PC-3 (cell line): ENCODE results near the gene EP400. TPM values are rescaled to one million over a fixed set of nuclear protein-coding genes. Genes with fewer than 3 reads are reported as not detected.

Source experiments
- ATAC-seq: fragments of 200-7000 bp; cut with Tn5 transposase; 2 replicates; pipeline ENCODE4 v1.9.1; 2020; ENCODE audit warnings: mild to moderate bottlenecking, moderate library complexity
- BruUV-seq: library from RNA; stranded (reverse); fragments of 400-500 nt; replicated peaks from 2 replicates; lab custom pipeline; 2021; lab: Mats Ljungman, UMichigan
- CTCF ChIA-PET: fragments of 300-600 bp; sonication (Branson Sonifier 250); formaldehyde crosslinking; loops from one replicate; lab custom pipeline; 2022; ENCODE audit warnings: antibody characterized with exemption; lab: Charles Lee
- POLR2A ChIA-PET: fragments of 300-600 bp; sonication (Branson Sonifier 250); formaldehyde crosslinking; loops from one replicate; lab custom pipeline; 2022; ENCODE audit warnings: antibody characterized with exemption; ENCODE audit not compliant: unreplicated experiment; lab: Charles Lee
- DNase-seq: peaks from one replicate; pipeline ENCODE4 v3.0.0-alpha.2; 2015
- H2AFZ ChIP-seq: fragments of 300-600 bp; sonication (generic); 2 replicates; pipeline ENCODE4 v1.6.0; 2016; ENCODE audit warnings: antibody characterized with exemption, low read length
- H3F3A ChIP-seq: fragments of 300-600 bp; sonication (generic); one replicate; pipeline ENCODE4 v1.6.0; 2017; ENCODE audit warnings: antibody characterized with exemption, low read length, control low read depth, mild to moderate bottlenecking; ENCODE audit not compliant: unreplicated experiment
- H3K27ac ChIP-seq: fragments of 300-600 bp; sonication (generic); 2 replicates; pipeline ENCODE4 v1.5.1; 2016; ENCODE audit warnings: mild to moderate bottlenecking, low read length
- H3K27me3 ChIP-seq: fragments of 300-600 bp; sonication (generic); 2 replicates; pipeline ENCODE4 v1.6.1; 2016; ENCODE audit warnings: low read length, mixed read lengths
- H3K36me3 ChIP-seq: fragments of 300-600 bp; sonication (generic); 2 replicates; pipeline ENCODE4 v1.6.1; 2016; ENCODE audit warnings: low read depth, mixed run types, low read length, mixed read lengths
- H3K4me1 ChIP-seq: fragments of 300-600 bp; sonication (generic); 2 replicates; pipeline ENCODE4 v1.5.1; 2016; ENCODE audit warnings: low read length; ENCODE audit not compliant: insufficient read depth
- H3K4me2 ChIP-seq: fragments of 300-600 bp; sonication (generic); 2 replicates; pipeline ENCODE4 v1.6.0; 2016; ENCODE audit warnings: low read length
- H3K4me3 ChIP-seq: fragments of 300-600 bp; sonication (generic); 2 replicates; pipeline ENCODE4 v1.5.1; 2016; ENCODE audit warnings: mild to moderate bottlenecking, low read length, mixed read lengths
- H3K79me2 ChIP-seq: fragments of 300-600 bp; sonication (generic); 2 replicates; pipeline ENCODE4 v1.6.1; 2017; ENCODE audit warnings: low read length, mixed read lengths
- H3K9ac ChIP-seq: fragments of 300-600 bp; sonication (generic); 2 replicates; pipeline ENCODE4 v1.6.0; 2016; ENCODE audit warnings: mild to moderate bottlenecking, low read length
- H3K9me2 ChIP-seq: fragments of 300-600 bp; sonication (generic); replicated peaks from 2 replicates; pipeline ENCODE4 v1.6.1; 2016; ENCODE audit warnings: mixed run types, low read length, mixed read lengths
- H3K9me3 ChIP-seq: fragments of 300-600 bp; sonication (generic); 2 replicates; pipeline ENCODE4 v1.6.1; 2016; ENCODE audit warnings: low read length, mixed read lengths
- H4K20me1 ChIP-seq: fragments of 300-600 bp; sonication (generic); 2 replicates; pipeline ENCODE4 v1.6.1; 2016; ENCODE audit warnings: low read length, mixed read lengths
- EZH2 ChIP-seq: fragments of 300-600 bp; sonication (generic); IDR thresholded peaks from one replicate; pipeline ENCODE4 v1.6.1; 2017; ENCODE audit warnings: antibody characterized with exemption, mild to moderate bottlenecking, low read length; ENCODE audit not compliant: unreplicated experiment
- EZH2phosphoT487 ChIP-seq: fragments of 300-600 bp; sonication (generic); IDR thresholded peaks from 2 replicates; pipeline ENCODE4 v1.6.1; 2018; ENCODE audit warnings: mild to moderate bottlenecking, antibody characterized with exemption, low read length, borderline replicate concordance
- intact Hi-C: fragments of 100-400 bp; cut with micrococcal nuclease; formaldehyde crosslinking; loops from 2 replicates; pipeline ENCODE4 v1.9.0; 2023
- total RNA-seq: library from RNA; depleted of rRNA; stranded (reverse); fragments of >200 nt; gene quantifications from 2 replicates; pipeline ENCODE4 v1.2.3, GENCODE V29; 2014
- TF ChIP-seq, protein P1 (sequence below): fragments of 300-600 bp; sonication (generic); conservative IDR thresholded peaks from 2 replicates; pipeline ENCODE4 v1.5.1; 2017; ENCODE audit warnings: antibody characterized with exemption, low read depth, mild to moderate bottlenecking, low read length

Gene EP400
- total RNA-seq, 1 experiment from 2014 or later, result 20.2 TPM

DNA sequence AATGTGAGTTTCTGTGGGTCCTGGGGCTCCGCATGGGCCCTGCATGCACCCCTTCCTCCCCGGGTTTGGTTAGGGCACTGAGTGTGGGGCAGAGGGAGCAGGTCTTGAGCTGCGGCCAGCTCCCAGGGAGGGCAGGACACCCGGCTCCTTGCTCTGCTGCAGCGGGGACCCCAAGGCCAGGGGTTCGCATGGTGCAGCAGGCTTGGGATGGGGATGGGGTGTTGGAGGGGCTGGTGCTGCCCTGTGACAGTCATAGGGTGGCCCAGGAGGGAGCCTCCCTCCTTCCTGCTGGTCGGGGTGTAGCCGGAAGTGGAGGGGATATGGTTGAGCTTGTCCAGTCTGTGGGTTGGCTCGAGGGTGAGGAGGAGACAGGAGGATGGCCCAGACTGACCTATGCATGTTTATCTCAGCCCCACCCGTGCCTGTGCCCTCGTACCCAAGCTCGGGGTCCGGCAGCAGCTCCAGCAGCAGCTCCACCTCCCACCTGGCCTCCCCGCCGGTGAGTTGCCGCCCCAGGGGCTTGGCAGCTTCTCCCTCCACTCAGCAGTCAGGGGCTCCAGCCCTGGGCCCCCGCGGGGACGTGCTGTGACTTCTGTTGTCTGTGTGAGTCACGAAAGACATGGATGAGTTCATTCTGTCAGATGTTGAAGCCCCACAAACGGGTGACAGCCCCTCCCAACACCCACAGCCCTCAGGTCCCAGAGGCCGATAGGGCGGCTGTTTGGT lies 39.3 kb upstream of the EP400 start:
- TF ChIP-seq, protein P1, sequence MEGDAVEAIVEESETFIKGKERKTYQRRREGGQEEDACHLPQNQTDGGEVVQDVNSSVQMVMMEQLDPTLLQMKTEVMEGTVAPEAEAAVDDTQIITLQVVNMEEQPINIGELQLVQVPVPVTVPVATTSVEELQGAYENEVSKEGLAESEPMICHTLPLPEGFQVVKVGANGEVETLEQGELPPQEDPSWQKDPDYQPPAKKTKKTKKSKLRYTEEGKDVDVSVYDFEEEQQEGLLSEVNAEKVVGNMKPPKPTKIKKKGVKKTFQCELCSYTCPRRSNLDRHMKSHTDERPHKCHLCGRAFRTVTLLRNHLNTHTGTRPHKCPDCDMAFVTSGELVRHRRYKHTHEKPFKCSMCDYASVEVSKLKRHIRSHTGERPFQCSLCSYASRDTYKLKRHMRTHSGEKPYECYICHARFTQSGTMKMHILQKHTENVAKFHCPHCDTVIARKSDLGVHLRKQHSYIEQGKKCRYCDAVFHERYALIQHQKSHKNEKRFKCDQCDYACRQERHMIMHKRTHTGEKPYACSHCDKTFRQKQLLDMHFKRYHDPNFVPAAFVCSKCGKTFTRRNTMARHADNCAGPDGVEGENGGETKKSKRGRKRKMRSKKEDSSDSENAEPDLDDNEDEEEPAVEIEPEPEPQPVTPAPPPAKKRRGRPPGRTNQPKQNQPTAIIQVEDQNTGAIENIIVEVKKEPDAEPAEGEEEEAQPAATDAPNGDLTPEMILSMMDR, result no peak
- TF ChIP-seq EZH2phosphoT487 (no peak), EZH2 (no peak)
- Histone ChIP-seq H2AFZ (no peak overlapping the region), H3K9ac (no peak overlapping the region), H3F3A (no peaks in the 10 kb centered on the region), H3K36me3 (peaks cover 33% of the 10 kb centered on the region), H3K9me2 (no peaks in the 10 kb centered on the region), H3K27ac (no peak overlapping the region), H3K27me3 (no peaks in the 10 kb centered on the region), H3K4me2 (no peak overlapping the region), H3K4me3 (no peak overlapping the region), H3K79me2 (peaks cover 2% of the 10 kb centered on the region; the same call in 1 of the 2 replicates), H4K20me1 (no peaks in the 10 kb centered on the region), H3K9me3 (no peaks in the 10 kb centered on the region), H3K4me1 (peaks cover 25% of the 10 kb centered on the region)
- intact Hi-C loops, result no loop called here
- DNase-seq (peak; percentile 53), ATAC-seq (peak; percentile 35)
- POLR2A ChIA-PET, result no interaction called here
- no TSS peak for BruUV-seq
- CTCF ChIA-PET, result no interaction called here

DNA sequence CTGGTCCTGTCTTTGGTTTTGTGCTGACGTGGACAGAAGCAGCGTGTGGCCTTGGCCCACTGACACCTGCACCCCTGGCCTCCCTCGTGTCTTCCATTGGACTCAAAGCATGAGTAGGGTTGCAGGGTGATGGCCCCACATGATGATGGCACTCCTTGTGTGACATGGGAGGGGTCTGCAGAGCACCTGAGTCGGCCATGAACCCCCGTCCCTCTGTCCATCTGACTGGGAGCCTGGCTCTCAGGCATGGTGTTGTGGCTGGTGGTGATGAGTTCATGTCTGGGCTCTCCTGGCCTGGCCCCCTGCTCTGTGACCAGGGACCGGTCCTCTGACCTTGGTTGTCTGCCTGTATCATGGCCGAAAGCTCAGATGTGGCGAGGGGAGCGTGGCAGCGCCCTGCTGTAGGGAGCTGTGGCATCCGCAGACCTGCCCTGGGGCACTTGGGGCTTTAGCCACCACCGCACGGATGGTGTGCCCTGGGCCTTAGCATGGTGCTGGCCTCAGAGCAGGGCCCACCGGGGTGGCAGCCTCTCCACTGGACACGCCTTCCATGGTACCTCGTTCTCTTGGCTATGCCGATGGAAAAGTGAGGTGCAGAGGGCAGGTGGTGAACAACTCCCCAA lies 38.6 kb upstream of the EP400 start:
- no peak overlapping the region for H3K4me3 ChIP-seq
- H3K36me3 ChIP-seq, result peaks cover 36% of the 10 kb centered on the region
- BruUV-seq, result no TSS peak
- TF ChIP-seq, protein P1, result no peak
- no peak for TF ChIP-seq EZH2
- no peak for TF ChIP-seq EZH2phosphoT487
- intact Hi-C loops, result no loop called here
- H3K27ac ChIP-seq, result no peak overlapping the region
- ChIA-PET CTCF (no interaction called here), POLR2A (no interaction called here)
- H3K9me2 ChIP-seq, result no peaks in the 10 kb centered on the region
- H2AFZ ChIP-seq, result no peak overlapping the region
- H3K9ac ChIP-seq, result no peak overlapping the region
- no peaks in the 10 kb centered on the region for H3K79me2 ChIP-seq
- no peak for DNase-seq
- no peak overlapping the region for H3K4me2 ChIP-seq
- no peaks in the 10 kb centered on the region for H3K27me3 ChIP-seq
- H3K4me1 ChIP-seq, result peaks cover 25% of the 10 kb centered on the region
- no peak for ATAC-seq
- no peaks in the 10 kb centered on the region for H4K20me1 ChIP-seq
- H3K9me3 ChIP-seq, result no peaks in the 10 kb centered on the region
- no peaks in the 10 kb centered on the region for H3F3A ChIP-seq

DNA sequence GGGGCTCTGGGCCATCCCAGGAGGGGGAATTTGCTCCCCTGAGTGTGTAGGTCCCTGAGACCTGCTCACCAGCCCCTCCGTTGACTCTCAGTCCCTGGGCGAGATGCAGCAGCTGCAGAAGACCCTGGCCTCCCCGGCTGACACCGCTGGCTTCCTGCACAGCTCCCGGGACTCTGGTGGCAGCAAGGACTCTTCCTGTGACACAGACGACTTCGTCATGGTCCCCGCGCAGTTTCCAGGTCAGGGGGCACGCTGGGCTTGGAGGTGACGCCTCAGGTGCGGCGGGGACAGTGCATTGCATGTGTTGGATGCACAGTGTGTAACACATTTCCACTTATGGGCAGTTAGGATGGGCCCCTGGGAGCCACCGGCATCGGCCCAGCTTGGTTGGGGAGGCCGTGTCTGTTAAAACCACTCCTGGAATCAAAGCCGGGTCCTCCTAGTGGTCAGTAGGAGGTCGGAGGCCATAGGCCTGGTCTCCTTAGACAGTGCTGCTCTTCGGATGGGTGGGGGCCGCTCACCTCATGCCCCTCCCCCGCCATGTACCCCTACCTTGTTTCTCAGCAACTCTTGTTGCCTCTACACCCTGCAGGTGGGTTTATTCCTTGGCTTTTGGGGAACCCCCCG lies 37.8 kb upstream of the EP400 start:
- H3F3A ChIP-seq, result no peaks in the 10 kb centered on the region
- POLR2A ChIA-PET, result no interaction called here
- TF ChIP-seq, protein P1, result peak; percentile 23; the same call in 1 of the 2 replicates
- TF ChIP-seq EZH2phosphoT487 (no peak), EZH2 (no peak)
- peaks cover 40% of the 10 kb centered on the region for H3K36me3 ChIP-seq
- no peak overlapping the region for H2AFZ ChIP-seq
- no peaks in the 10 kb centered on the region for H3K27me3 ChIP-seq
- no peaks in the 10 kb centered on the region for H3K9me2 ChIP-seq
- no peak overlapping the region for H3K4me3 ChIP-seq
- peaks cover 25% of the 10 kb centered on the region for H3K4me1 ChIP-seq
- no peaks in the 10 kb centered on the region for H3K79me2 ChIP-seq
- CTCF ChIA-PET, result no interaction called here
- no peak overlapping the region for H3K27ac ChIP-seq
- DNase-seq, result no peak
- intact Hi-C loops, result no loop called here
- H3K9ac ChIP-seq, result no peak overlapping the region
- no peak overlapping the region for H3K4me2 ChIP-seq
- BruUV-seq, result no TSS peak
- no peaks in the 10 kb centered on the region for H3K9me3 ChIP-seq
- ATAC-seq, result peak; percentile 18
- H4K20me1 ChIP-seq, result no peaks in the 10 kb centered on the region
